Measurements from ENCODE around the gene AP3D1. TPM values are rescaled to one million over a fixed set of nuclear protein-coding genes. Genes with fewer than 3 reads are reported as not detected.

AP3D1 gene
- total and polyA plus RNA-seq, 3 donors from 2014 or later: 134 to 204 (median 201) TPM

GRCh38 chr19:2193807-2194206 lies 42.4 kb upstream of the AP3D1 start:
- intact Hi-C loops (cut with DNase I; ENCODE audit: low total_unique reads): no loop called here
- Histone ChIP-seq H3K27ac (no peak overlapping the region), H3K4me3 (no peak overlapping the region), H3K27me3 (no peaks in the 10 kb centered on the region), H3K9me3 (no peaks in the 10 kb centered on the region), H3K4me1 (no peaks in the 10 kb centered on the region), H3K36me3 (ENCODE audit: low read depth, missing control alignments) (no peaks in the 10 kb centered on the region)
- no peak for TF ChIP-seq POLR2A (IDR thresholded peaks at IDR 0.05)
- TF ChIP-seq CTCF (IDR thresholded peaks at IDR 0.05): no peak
- no peak for DNase-seq
- 92 to 94% methylated on average over 18 of the region's 18 CpGs for WGBS, 2 donors

- no peaks in the 10 kb centered on the region for H3K4me1 ChIP-seq
- intact Hi-C loops (cut with DNase I; ENCODE audit: low total_unique reads): no loop called here
- H3K27ac ChIP-seq: no peak overlapping the region
- no peaks in the 10 kb centered on the region for H3K9me3 ChIP-seq
- TF ChIP-seq POLR2A (IDR thresholded peaks at IDR 0.05) (no peak), CTCF (IDR thresholded peaks at IDR 0.05) (no peak)
- H3K4me3 ChIP-seq: no peak overlapping the region
- no peaks in the 10 kb centered on the region for H3K27me3 ChIP-seq
- H3K36me3 ChIP-seq (ENCODE audit: low read depth, missing control alignments): no peaks in the 10 kb centered on the region
- WGBS, 2 donors: 93% methylated on average over 16 to 17 of the region's 17 CpGs
- no peak for DNase-seq
These were observed 41.5 kb upstream of the AP3D1 start for GRCh38 chr19:2192862-2193261.

- intact Hi-C loops (cut with DNase I; ENCODE audit: low total_unique reads): no loop called here
- H3K27me3 ChIP-seq: no peaks in the 10 kb centered on the region
- peaks cover 6% of the 10 kb centered on the region for H3K4me1 ChIP-seq
- TF ChIP-seq POLR2A (IDR thresholded peaks at IDR 0.05): no peak
- no peaks in the 10 kb centered on the region for H3K9me3 ChIP-seq
- H3K36me3 ChIP-seq (ENCODE audit: low read depth, missing control alignments): no peaks in the 10 kb centered on the region
- H3K27ac ChIP-seq: no peak overlapping the region
- 92 to 97% methylated on average over 13 to 32 of the region's 32 CpGs for WGBS, 2 donors
- no peak overlapping the region for H3K4me3 ChIP-seq
- DNase-seq: no peak
These were observed 40.3 kb upstream of the AP3D1 start for GRCh38 chr19:2191456-2192310.

- H3K27ac ChIP-seq: no peak overlapping the region
- WGBS, 2 donors: 93 to 95% methylated on average over 19 to 37 of the region's 37 CpGs
- intact Hi-C loops (cut with DNase I; ENCODE audit: low total_unique reads): no loop called here
These were observed 39.6 kb upstream of the AP3D1 start for GRCh38 chr19:2190848-2191455.

More at GRCh38 chr19:2190848-2191455, 39.6 kb upstream of the AP3D1 start:
- no peak overlapping the region for H3K4me3 ChIP-seq
- TF ChIP-seq POLR2A (IDR thresholded peaks at IDR 0.05): no peak
- no peak for TF ChIP-seq CTCF (IDR thresholded peaks at IDR 0.05)
- H3K4me1 ChIP-seq: peaks cover 12% of the 10 kb centered on the region
- H3K9me3 ChIP-seq: no peaks in the 10 kb centered on the region
- H3K27me3 ChIP-seq: no peaks in the 10 kb centered on the region
- no peak for DNase-seq
- no peaks in the 10 kb centered on the region for H3K36me3 ChIP-seq (ENCODE audit: low read depth, missing control alignments)
